Measurements from ENCODE around the gene ZNF641. TPM values are rescaled to one million over a fixed set of nuclear protein-coding genes. Genes with fewer than 3 reads are reported as not detected.
A peak's percentile ranks its signal among the peaks of the same experiment; 100 is the strongest.

ZNF641 gene
- total RNA-seq, 1 donor from 2014 or later = 18.5 TPM

GRCh38 chr12:48351022-48351708 lies 446 bp upstream of the ZNF641 start:
- Mint-ChIP-seq H3K36me3 (ENCODE audit: unreplicated experiment) (peaks cover 13% of the 10 kb centered on the region), H3K4me1 (ENCODE audit: unreplicated experiment) (peaks cover 15% of the 10 kb centered on the region), H3K27ac (ENCODE audit: unreplicated experiment) (peak overlapping the region; percentile 81), H3K4me3 (ENCODE audit: unreplicated experiment) (peak overlapping the region; percentile 87), H3K27me3 (ENCODE audit: unreplicated experiment) (no peaks in the 10 kb centered on the region), H3K9me3 (ENCODE audit: unreplicated experiment) (no peaks in the 10 kb centered on the region)
- DNase-seq (ENCODE audit: extremely low spot score, unreplicated experiment) = no peak
- TF ChIP-seq CTCF (IDR thresholded peaks at IDR 0.05) = no peak

DNA sequence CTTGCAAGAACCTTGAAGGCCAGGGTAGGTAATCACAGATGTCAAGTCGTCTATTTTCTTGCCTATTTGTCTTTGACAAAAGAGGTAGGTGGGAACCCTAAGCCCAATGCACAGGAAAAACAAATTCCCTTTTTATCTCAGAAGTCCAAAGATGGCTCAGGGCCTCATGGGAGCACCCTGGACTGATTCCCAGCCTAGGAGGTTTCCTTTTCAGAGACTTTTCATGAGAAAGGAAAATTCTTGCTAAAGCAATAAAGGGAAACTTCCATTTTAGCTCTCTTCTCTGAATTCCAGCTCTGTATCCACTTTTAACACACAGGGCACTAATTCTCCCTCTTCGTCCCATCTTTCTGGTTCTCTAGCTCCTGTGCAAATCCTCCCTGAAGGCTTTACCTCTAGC lies 1.2 kb downstream of the ZNF641 start:
- H3K27me3 Mint-ChIP-seq (ENCODE audit: unreplicated experiment) = no peaks in the 10 kb centered on the region
- peaks cover 15% of the 10 kb centered on the region for H3K4me1 Mint-ChIP-seq (ENCODE audit: unreplicated experiment)
- peak overlapping the region; percentile 90 for H3K4me3 Mint-ChIP-seq (ENCODE audit: unreplicated experiment)
- no peaks in the 10 kb centered on the region for H3K9me3 Mint-ChIP-seq (ENCODE audit: unreplicated experiment)
- no peak for TF ChIP-seq CTCF (IDR thresholded peaks at IDR 0.05)
- DNase-seq (ENCODE audit: extremely low spot score, unreplicated experiment) = peak; percentile 42
- peak overlapping the region; percentile 89 for H3K27ac Mint-ChIP-seq (ENCODE audit: unreplicated experiment)
- peaks cover 28% of the 10 kb centered on the region for H3K36me3 Mint-ChIP-seq (ENCODE audit: unreplicated experiment)

- Mint-ChIP-seq H3K4me3 (ENCODE audit: unreplicated experiment) (no peak overlapping the region), H3K36me3 (ENCODE audit: unreplicated experiment) (peaks cover 40% of the 10 kb centered on the region), H3K9me3 (ENCODE audit: unreplicated experiment) (peaks cover 7% of the 10 kb centered on the region), H3K4me1 (ENCODE audit: unreplicated experiment) (no peaks in the 10 kb centered on the region), H3K27ac (ENCODE audit: unreplicated experiment) (no peak overlapping the region), H3K27me3 (ENCODE audit: unreplicated experiment) (no peaks in the 10 kb centered on the region)
- TF ChIP-seq CTCF (IDR thresholded peaks at IDR 0.05) = no peak
- DNase-seq (ENCODE audit: extremely low spot score, unreplicated experiment) = no peak
These were observed 7.7 kb downstream of the ZNF641 start for GRCh38 chr12:48342980-48343379.

DNA sequence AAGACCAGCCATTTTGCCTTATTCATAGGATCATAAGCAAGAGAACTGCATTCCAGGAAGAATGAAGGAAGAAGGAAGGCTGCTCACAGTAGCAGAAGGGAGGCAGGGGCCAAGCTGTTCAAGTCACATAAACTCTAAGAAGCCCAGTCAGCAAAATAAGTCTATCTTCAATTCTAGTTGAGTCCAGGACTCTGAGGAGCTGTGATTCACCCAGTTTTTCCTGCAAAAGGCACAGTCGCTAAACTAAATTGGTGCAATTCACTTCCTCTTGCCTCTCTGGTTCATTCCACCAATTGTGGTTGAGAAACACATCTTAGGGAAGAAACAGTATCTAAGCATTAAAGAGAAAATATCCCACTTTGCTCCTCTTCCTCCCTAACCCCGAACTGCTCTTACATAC lies 9.8 kb downstream of the ZNF641 start:
- Mint-ChIP-seq H3K27me3 (ENCODE audit: unreplicated experiment) (peaks cover 2% of the 10 kb centered on the region), H3K4me1 (ENCODE audit: unreplicated experiment) (no peaks in the 10 kb centered on the region), H3K4me3 (ENCODE audit: unreplicated experiment) (no peak overlapping the region), H3K9me3 (ENCODE audit: unreplicated experiment) (peaks cover 7% of the 10 kb centered on the region), H3K27ac (ENCODE audit: unreplicated experiment) (no peak overlapping the region), H3K36me3 (ENCODE audit: unreplicated experiment) (peaks cover 27% of the 10 kb centered on the region)
- no peak for DNase-seq (ENCODE audit: extremely low spot score, unreplicated experiment)
- TF ChIP-seq CTCF (IDR thresholded peaks at IDR 0.05) = no peak

DNA sequence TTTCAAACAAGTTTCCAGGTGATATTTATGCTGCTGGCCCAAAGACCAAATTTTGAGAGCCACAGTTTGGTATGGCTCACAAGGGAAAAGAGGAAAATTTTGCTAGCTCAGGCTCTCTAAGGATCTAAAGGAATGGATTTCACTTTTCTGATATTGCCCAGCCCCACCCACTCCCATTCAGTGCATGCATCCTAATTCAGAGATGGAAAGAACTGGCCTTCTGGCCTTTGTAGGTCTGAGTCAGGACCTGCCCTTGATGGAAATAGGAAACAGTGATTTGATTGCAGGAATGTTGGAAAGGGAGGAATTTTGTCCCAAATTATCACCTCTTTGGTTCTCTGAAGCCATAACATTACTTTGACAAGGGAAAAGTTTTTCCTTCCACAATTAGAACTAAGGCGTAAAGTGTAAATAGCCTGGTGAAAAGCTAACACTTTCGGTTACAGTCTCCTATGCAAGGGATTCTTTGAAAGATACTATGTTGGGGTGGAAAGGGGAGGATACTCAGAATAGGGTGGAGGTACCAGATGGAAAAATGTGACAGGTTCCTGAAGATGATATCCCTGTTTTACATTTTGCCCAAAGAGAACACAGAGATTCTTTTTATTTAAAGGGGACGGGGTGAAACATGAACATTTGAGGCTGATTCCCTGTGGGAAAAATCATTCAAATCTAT lies 11.1 kb downstream of the ZNF641 start:
- TF ChIP-seq CTCF (IDR thresholded peaks at IDR 0.05) = no peak
- Mint-ChIP-seq H3K9me3 (ENCODE audit: unreplicated experiment) (peaks cover 7% of the 10 kb centered on the region), H3K36me3 (ENCODE audit: unreplicated experiment) (peaks cover 15% of the 10 kb centered on the region), H3K4me3 (ENCODE audit: unreplicated experiment) (no peak overlapping the region), H3K27ac (ENCODE audit: unreplicated experiment) (no peak overlapping the region), H3K27me3 (ENCODE audit: unreplicated experiment) (peaks cover 2% of the 10 kb centered on the region), H3K4me1 (ENCODE audit: unreplicated experiment) (no peaks in the 10 kb centered on the region)
- DNase-seq (ENCODE audit: extremely low spot score, unreplicated experiment) = no peak

All from osteocyte (in vitro differentiated cells).